Erythroblast (primary cell): ENCODE data around the gene CAMK2N1.

Experiments
- GATA1 ChIP-seq: IDR thresholded peaks from 2 replicates; pipeline ENCODE4 v1.6.1; 2011; ENCODE audit warnings: low read depth, mild to moderate bottlenecking, control low read depth, low read length, moderate library complexity
- POLR2A ChIP-seq: IDR thresholded peaks from 2 replicates; pipeline ENCODE4 v1.6.1; 2011; ENCODE audit warnings: mild to moderate bottlenecking, low read length

DNA sequence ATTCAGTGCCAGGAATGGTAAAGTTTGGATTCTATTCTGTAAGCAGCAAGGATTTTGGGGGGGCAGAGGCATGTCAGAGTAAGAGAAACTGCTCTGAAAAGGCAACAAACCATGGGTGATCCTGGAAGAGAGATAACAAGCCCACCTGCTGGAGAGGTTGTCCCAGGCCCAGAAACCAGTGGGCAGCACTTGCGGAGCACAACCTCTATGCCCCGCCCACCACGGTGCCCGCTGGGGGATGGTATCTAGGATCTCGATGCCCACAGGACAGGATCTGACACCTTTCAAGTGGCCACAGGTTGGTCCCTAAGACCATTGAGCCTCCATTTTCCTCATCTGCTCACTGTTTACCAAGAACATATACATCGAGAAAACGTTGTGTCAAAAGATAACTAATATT, 42.2 kb upstream of the CAMK2N1 start:
- TF ChIP-seq POLR2A, result no peak
- TF ChIP-seq GATA1, result no peak
